Smooth muscle cell (in vitro differentiated cells): ENCODE data around the gene SEMA3C. TPM values are rescaled to one million over a fixed set of nuclear protein-coding genes. Genes with fewer than 3 reads are reported as not detected.

Experiments used
- DNase-seq: peaks from one replicate; lab custom pipeline; 2025; ENCODE audit not compliant: unreplicated experiment; lab: John Stamatoyannopoulos, UW
- H2AFZ ChIP-seq: fragments of 200-600 bp; sonication (generic); 2 replicates; pipeline ENCODE4 v1.6.0; 2016; ENCODE audit warnings: antibody characterized with exemption, low read depth, mild to moderate bottlenecking
- H3F3A ChIP-seq: fragments of 200-600 bp; sonication (generic); 2 replicates; pipeline ENCODE4 v1.6.0; 2017; ENCODE audit warnings: antibody characterized with exemption, low read depth
- H3K27ac ChIP-seq: fragments of 200-600 bp; sonication (generic); 2 replicates; pipeline ENCODE4 v1.5.1; 2016; ENCODE audit warnings: low read depth, mild to moderate bottlenecking
- H3K27me3 ChIP-seq: fragments of 200-600 bp; sonication (generic); 2 replicates; pipeline ENCODE4 v1.6.1; 2016; ENCODE audit warnings: low read depth, mild to moderate bottlenecking
- H3K36me3 ChIP-seq: fragments of 200-600 bp; sonication (generic); 2 replicates; pipeline ENCODE4 v1.5.1; 2016; ENCODE audit warnings: low read depth
- H3K4me1 ChIP-seq: fragments of 200-600 bp; sonication (generic); 2 replicates; pipeline ENCODE4 v1.5.1; 2016; ENCODE audit warnings: low read depth
- H3K4me2 ChIP-seq: fragments of 200-600 bp; sonication (generic); 2 replicates; pipeline ENCODE4 v1.6.0; 2016; ENCODE audit warnings: mild to moderate bottlenecking
- H3K4me3 ChIP-seq: fragments of 200-600 bp; sonication (generic); 2 replicates; pipeline ENCODE4 v1.5.1; 2016; ENCODE audit warnings: mild to moderate bottlenecking
- H3K79me2 ChIP-seq: fragments of 200-600 bp; sonication (generic); 2 replicates; pipeline ENCODE4 v1.6.0; 2016; ENCODE audit warnings: low read depth, mild to moderate bottlenecking
- H3K9ac ChIP-seq: fragments of 200-600 bp; sonication (generic); 2 replicates; pipeline ENCODE4 v1.6.0; 2016; ENCODE audit warnings: low read depth
- H3K9me3 ChIP-seq: fragments of 200-600 bp; sonication (generic); replicated peaks from 2 replicates; pipeline ENCODE4 v1.5.1; 2016; ENCODE audit warnings: low read depth
- H4K20me1 ChIP-seq: fragments of 200-600 bp; sonication (generic); 2 replicates; pipeline ENCODE4 v1.6.0; 2016; ENCODE audit warnings: low read depth
- CTCF ChIP-seq: fragments of 200-600 bp; sonication (generic); IDR thresholded peaks from 2 replicates; pipeline ENCODE4 v1.5.1; 2017; ENCODE audit warnings: borderline replicate concordance, mild to moderate bottlenecking, antibody characterized with exemption; ENCODE audit not compliant: insufficient read depth, poor library complexity, severe bottlenecking
- WGBS: methylation state at CpG from one replicate; pipeline ENCODE4 v1.1.7; 2016; ENCODE audit warnings: low lambda C conversion rate; 5-methylcytosine and 5-hydroxymethylcytosine counted together
- polyA plus RNA-seq: library from polyadenylated mRNA; unstranded; fragments of >200 nt; fragmentation: Nextera tagmentation; extraction: Ambion mirVana; gene quantifications from 2 replicates; pipeline ENCODE4 v1.2.1, GENCODE V29; 2016
- total RNA-seq: library from RNA; depleted of rRNA; stranded (reverse); fragments of >200 nt; gene quantifications from 2 replicates; pipeline ENCODE4 v1.2.3, GENCODE V29; 2014

Gene SEMA3C
- total and polyA plus RNA-seq, 2 experiments from 2014 or later = 20.6 to 295 TPM

- no peaks in the 10 kb centered on the region for H3K9me3 ChIP-seq
- no peaks in the 10 kb centered on the region for H3K36me3 ChIP-seq
- no peak overlapping the region for H3K4me2 ChIP-seq
- H2AFZ ChIP-seq = peak overlapping the region; percentile 41
- H3K79me2 ChIP-seq = no peaks in the 10 kb centered on the region
- no peaks in the 10 kb centered on the region for H3K4me1 ChIP-seq
- no peak overlapping the region for H3K4me3 ChIP-seq
- no peak overlapping the region for H3K27ac ChIP-seq
- WGBS = 20% methylated on average over 5 of the region's 5 CpGs
- no peaks in the 10 kb centered on the region for H3K27me3 ChIP-seq
- TF ChIP-seq CTCF = peak; percentile 76
- H3F3A ChIP-seq = no peaks in the 10 kb centered on the region
- DNase-seq = no peak
- H4K20me1 ChIP-seq = no peaks in the 10 kb centered on the region
- no peak overlapping the region for H3K9ac ChIP-seq
These were observed 219.7 kb downstream of the SEMA3C start for GRCh38 chr7:80699045-80699638.
